ENCODE results near the gene GALNT16.
"Not testable (repeated sequence)": the region's sequence is repeated elsewhere in the genome, so short reads cannot be mapped to it uniquely, and the experiment has no call there.

The GALNT16 gene

DNA sequence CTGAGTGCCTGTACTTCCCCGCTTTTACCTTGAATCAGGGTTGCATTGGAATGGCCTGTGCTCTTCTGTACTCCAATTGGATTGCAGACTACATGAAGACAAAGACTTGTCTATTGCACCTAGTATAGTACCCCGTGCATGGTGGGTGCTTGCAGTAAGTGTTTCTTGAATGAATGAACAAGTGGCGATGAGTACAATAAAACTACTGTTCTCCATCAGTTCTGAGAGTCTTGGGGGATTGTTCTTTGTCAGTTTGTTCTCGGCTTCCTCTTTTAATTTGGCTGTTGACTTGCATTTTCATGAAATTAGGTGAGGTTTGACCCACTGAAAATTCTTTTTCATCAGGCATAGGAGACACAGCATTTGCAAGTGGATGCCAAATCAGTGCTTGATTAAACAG is 104.0 kb downstream of the GALNT16 start:
- DNase-seq (ENCODE audit: low spot score) = no peak

DNA sequence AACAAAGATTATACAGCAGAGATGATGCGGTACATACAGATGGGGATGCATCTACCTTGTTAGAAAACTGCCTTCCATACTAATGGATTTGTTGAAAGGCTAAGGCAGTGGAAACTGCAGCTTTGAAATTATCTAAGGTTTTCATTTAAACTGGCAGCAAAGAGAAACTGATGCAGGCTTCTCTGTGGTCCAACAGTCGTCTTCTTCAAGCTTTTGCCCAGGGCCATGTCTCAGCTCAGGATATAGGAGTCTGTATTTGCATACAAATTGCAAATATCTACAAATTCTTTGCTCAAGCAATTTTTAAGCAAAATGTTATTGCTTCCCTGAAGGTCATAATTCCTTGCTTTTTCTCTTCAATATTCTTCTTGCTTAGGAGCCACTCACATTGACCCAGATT is 104.4 kb downstream of the GALNT16 start:
- no peak for DNase-seq (ENCODE audit: low spot score)

- no peak for DNase-seq (ENCODE audit: low spot score)
Measured at GRCh38 chr14:69366069-69366468, 106.1 kb downstream of the GALNT16 start.

GRCh38 chr14:69366761-69367160 is 106.8 kb downstream of the GALNT16 start:
- no peak for DNase-seq (ENCODE audit: low spot score)

GRCh38 chr14:69368381-69368780 is 108.4 kb downstream of the GALNT16 start:
- DNase-seq (ENCODE audit: low spot score) = no peak

GRCh38 chr14:69370061-69370460 is 110.1 kb downstream of the GALNT16 start:
- DNase-seq (ENCODE audit: low spot score) = no peak

DNA sequence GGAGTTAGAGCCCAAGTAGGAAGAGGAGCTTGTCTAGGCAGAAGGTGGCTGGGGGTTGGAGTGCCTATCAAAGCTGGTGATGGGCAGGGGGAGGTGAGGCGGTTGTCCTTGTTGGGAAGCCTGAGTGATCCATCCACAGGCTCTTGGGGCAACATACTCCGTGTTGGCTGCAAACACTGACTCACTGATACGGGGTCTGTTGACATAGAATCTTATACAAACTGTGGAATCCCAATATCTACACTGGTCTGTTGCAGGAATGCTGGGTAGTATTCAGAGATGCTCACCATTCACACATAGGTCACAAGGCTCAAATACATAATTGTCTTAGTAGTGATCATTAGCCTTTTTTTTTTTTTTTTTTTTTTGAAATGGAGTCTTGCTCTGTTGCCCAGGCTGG is 112.2 kb downstream of the GALNT16 start:
- DNase-seq (ENCODE audit: low spot score) = no peak

DNA sequence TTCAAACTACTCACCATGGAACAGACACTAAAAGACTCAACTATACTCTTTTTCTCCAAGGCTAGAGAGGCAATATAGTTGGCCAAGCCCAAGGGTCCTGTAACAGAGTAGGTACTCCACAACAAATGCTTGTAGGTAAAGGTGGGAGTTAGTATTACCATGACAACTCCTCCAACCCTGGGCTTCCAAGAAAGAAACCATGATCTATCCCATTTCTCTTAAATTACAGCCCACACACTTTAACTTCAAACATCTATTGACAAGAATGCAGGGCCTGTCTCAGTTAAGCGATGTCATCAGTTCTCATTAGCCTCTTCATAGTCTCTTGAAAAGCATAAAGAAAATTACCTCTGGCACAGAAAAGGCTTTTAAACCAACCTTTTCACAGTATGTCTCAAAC is 113.1 kb downstream of the GALNT16 start:
- DNase-seq (ENCODE audit: low spot score) = no peak

DNA sequence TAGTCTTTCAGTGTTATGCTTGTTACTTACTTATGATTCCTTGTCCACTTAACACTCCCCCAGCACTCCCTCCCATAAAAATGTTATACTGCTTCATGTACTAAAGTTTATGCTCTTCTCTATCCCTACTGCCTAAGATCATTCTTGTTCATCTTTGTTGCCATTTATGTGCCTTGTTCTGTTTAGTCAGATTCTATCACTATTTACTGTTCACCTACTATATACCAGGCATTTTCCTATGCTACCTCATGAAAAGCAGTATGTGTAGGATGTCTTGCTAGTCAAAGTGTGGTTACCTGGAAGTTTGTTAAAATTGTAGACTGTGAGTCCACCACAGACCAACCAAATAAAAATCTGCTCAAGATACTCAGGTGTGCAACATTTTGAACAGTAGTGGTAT is 114.3 kb downstream of the GALNT16 start:
- DNase-seq (ENCODE audit: low spot score) = no peak

GRCh38 chr14:69375182-69375581 is 115.2 kb downstream of the GALNT16 start:
- no peak for DNase-seq (ENCODE audit: low spot score)

- DNase-seq (ENCODE audit: low spot score) = no peak
Measured at GRCh38 chr14:69375722-69376121, 115.8 kb downstream of the GALNT16 start.

DNA sequence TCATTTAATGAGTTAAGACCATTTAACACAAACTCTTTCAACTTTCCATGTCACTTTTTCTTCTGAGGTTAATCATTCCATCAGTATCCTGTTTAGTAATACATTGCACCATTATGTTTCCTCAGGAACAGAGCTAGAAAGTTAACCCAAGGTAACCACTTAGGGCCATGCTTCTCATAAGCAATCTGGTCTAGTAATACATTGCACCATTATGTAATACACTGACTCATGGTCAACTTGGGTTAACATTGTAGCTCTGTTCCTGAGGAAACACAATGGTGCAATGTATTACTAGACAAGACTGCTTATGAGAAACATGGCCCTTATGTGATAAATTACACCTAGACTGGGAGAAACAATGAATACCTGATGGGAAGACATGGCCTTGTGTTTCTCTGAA is 116.5 kb downstream of the GALNT16 start:
- DNase-seq (ENCODE audit: low spot score) = no peak

DNA sequence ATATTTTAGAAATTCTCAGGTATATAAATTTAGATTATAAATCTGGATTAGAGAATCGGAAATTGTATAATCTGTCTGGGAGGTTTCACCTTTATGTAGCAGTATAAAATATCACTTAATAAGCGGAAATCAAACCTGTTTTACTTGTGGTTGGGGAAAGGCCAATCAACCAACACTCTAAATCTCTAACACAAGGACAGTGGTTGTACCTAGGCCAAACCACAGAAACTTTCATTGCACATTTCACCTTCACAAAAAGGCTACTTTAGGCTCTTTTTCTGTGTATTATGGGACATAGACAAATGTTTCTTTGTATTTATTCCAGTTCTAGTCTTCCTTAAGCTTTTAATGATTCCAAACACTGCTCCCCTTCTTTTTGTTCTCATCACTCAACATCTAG is 118.3 kb downstream of the GALNT16 start:
- DNase-seq (ENCODE audit: low spot score) = no peak

GRCh38 chr14:69387311-69387710 is 127.4 kb downstream of the GALNT16 start:
- DNase-seq (ENCODE audit: low spot score) = no peak

GRCh38 chr14:69391400-69391799 is 131.4 kb downstream of the GALNT16 start:
- DNase-seq (ENCODE audit: low spot score) = not testable (repeated sequence)

DNA sequence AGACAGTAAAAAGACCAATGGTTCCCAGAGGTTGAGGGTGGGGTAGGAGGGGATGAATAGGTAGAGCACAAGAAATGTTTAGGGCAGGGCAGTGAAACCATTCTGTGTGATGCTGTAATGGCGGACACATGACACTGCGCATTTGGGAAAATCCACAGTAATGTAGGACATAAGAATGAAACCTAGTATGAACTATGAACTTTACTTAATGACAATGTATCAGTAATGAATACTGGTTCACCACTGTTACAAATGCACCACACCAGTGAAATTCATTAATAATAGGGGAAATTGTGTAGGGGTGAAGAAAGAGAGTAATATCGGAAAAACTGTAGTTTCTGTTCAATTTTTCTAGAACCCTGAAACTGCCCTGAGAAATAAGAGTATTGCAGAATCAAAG is 132.5 kb downstream of the GALNT16 start:
- no peak for DNase-seq (ENCODE audit: low spot score)

- DNase-seq (ENCODE audit: low spot score) = no peak
Measured at GRCh38 chr14:69395929-69396328, 136.0 kb downstream of the GALNT16 start.

GRCh38 chr14:69398053-69398817 is 138.3 kb downstream of the GALNT16 start, which contains the start of the genes ERH and SLC39A9:
Gene ERH, minus strand, starts transcription at chr14:69398299. Its CDS starts 66 bp downstream, at chr14:69398233.
Gene SLC39A9, plus strand, starts transcription at chr14:69398692. Its CDS starts 678 bp downstream, at chr14:69399370.
- peak; percentile 92 for DNase-seq (ENCODE audit: low spot score)

- no peak for DNase-seq (ENCODE audit: low spot score)
Measured at GRCh38 chr14:69398818-69399210, 138.9 kb downstream of the GALNT16 start.

- no peak for DNase-seq (ENCODE audit: low spot score)
Measured at GRCh38 chr14:69399750-69400149, 139.8 kb downstream of the GALNT16 start.

DNA sequence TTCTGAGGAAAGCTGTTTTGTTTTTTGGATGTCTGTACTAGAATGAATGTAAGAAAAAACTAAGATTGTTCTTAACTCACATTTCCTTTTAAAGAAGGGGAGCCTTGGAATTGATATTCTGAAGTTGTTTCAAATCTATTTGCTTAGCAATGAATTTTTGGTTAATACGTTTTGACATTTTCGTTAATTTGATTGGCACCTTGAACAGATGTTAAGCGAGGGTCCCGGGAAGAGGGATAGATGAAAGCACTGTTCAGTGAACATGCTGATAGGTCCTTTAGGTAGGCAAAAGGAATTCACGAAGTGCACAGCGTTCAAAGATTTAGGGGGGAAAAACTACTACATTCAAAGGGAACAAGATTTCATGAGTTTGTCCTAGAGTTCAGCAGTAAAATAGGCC is 140.2 kb downstream of the GALNT16 start:
- no peak for DNase-seq (ENCODE audit: low spot score)

- no peak for DNase-seq (ENCODE audit: low spot score)
Measured at GRCh38 chr14:69401841-69402240, 141.9 kb downstream of the GALNT16 start.

- DNase-seq (ENCODE audit: low spot score) = no peak
Measured at GRCh38 chr14:69404478-69404877, 144.5 kb downstream of the GALNT16 start.

GRCh38 chr14:69404883-69405282 is 144.9 kb downstream of the GALNT16 start:
- no peak for DNase-seq (ENCODE audit: low spot score)
